HEK293 (cell line): Measurements from ENCODE around the gene RBBP8NL.

Experiments
- CTCF ChIA-PET: fragments of 350-600 bp; formaldehyde crosslinking; extraction: SDS; loops from one replicate; lab custom pipeline; 2021; ENCODE audit warnings: antibody characterized with exemption; lab: Yijun Ruan, JAX
- POLR2A ChIA-PET: fragments of 300-600 bp; formaldehyde crosslinking; extraction: SDS; loops from one replicate; lab custom pipeline; 2020; ENCODE audit warnings: antibody characterized with exemption, inconsistent platforms; lab: Yijun Ruan, JAX
- H3K27ac ChIP-seq: fragments of 200-500 bp; sonication (Bioruptor generic); 2 replicates; pipeline ENCODE4 v1.5.1; 2014; ENCODE audit warnings: low read depth, low read length, control low read depth, inconsistent platforms; ENCODE audit errors: extremely low read depth
- H3K36me3 ChIP-seq, 2 experiments: fragments of 200-500 bp in 1 of 2; sonication (Bioruptor generic) in 1 of 2; 1 replicate in 1 of 2; 2 replicates in 1 of 2; pipeline ENCODE4 v1.5.1; 2014 to 2017; ENCODE audit warnings: inconsistent platforms in 2 of 2, low read length in 2 of 2; ENCODE audit not compliant: control insufficient read depth in 2 of 2, insufficient read depth in 1 of 2
- H3K4me1 ChIP-seq: fragments of 200-500 bp; sonication (Bioruptor generic); 2 replicates; pipeline ENCODE4 v1.5.1; 2014; ENCODE audit warnings: mild to moderate bottlenecking, low read length, inconsistent platforms; ENCODE audit not compliant: control insufficient read depth, insufficient read depth
- H3K4me3 ChIP-seq: 2 replicates; pipeline ENCODE4 v1.5.1; 2011; ENCODE audit warnings: low read depth, mild to moderate bottlenecking, control low read depth, low read length, moderate library complexity
- H3K9me3 ChIP-seq: fragments of 200-500 bp; sonication (Bioruptor generic); 2 replicates; pipeline ENCODE4 v1.5.1; 2014; ENCODE audit warnings: low read depth, low read length, inconsistent platforms; ENCODE audit not compliant: control insufficient read depth, insufficient read depth
- ATF2 ChIP-seq: fragments of 450-650 bp; formaldehyde crosslinking; IDR thresholded peaks from 2 replicates; pipeline ENCODE4 v1.5.1; 2016; ENCODE audit warnings: missing biosample characterization, missing genetic modification characterization, low read depth
- GLI2 ChIP-seq: fragments of 450-650 bp; formaldehyde crosslinking; IDR thresholded peaks from 2 replicates; pipeline ENCODE4; 2017; ENCODE audit warnings: missing biosample characterization, missing genetic modification characterization, low read depth, borderline replicate concordance
- GLI4 ChIP-seq: fragments of 450-650 bp; formaldehyde crosslinking; IDR thresholded peaks from 2 replicates; pipeline ENCODE4 v1.5.1; 2016; ENCODE audit warnings: missing biosample characterization, missing genetic modification characterization
- KLF8 ChIP-seq: fragments of 450-650 bp; formaldehyde crosslinking; IDR thresholded peaks from 2 replicates; pipeline ENCODE4 v1.5.1; 2016; ENCODE audit warnings: missing biosample characterization, missing genetic modification characterization
- PBX3 ChIP-seq: sonication (generic); formaldehyde crosslinking; IDR thresholded peaks from 2 replicates; pipeline ENCODE4 v1.8.1; 2022; ENCODE audit warnings: mild to moderate bottlenecking, moderate library complexity, missing genetic modification reagents
- SALL2 ChIP-seq: fragments of 450-650 bp; formaldehyde crosslinking; IDR thresholded peaks from 2 replicates; pipeline ENCODE4 v1.5.0; 2017; ENCODE audit warnings: missing biosample characterization, mild to moderate bottlenecking, missing genetic modification characterization, borderline replicate concordance
- WT1 ChIP-seq: fragments of 450-650 bp; formaldehyde crosslinking; IDR thresholded peaks from 2 replicates; pipeline ENCODE4 v1.5.1; 2016; ENCODE audit warnings: missing biosample characterization, missing genetic modification characterization
- ZNF18 ChIP-seq: fragments of 450-650 bp; formaldehyde crosslinking; IDR thresholded peaks from 2 replicates; pipeline ENCODE4 v1.5.1; 2016; ENCODE audit warnings: missing biosample characterization, missing genetic modification characterization
- ZNF248 ChIP-seq: fragments of 450-650 bp; formaldehyde crosslinking; IDR thresholded peaks from 2 replicates; pipeline ENCODE4 v1.5.1; 2017; ENCODE audit warnings: missing biosample characterization, missing genetic modification characterization
- ZNF341 ChIP-seq: fragments of 450-650 bp; formaldehyde crosslinking; IDR thresholded peaks from 2 replicates; pipeline ENCODE4; 2016; ENCODE audit warnings: low read depth, missing biosample characterization, missing genetic modification characterization
- ZNF394 ChIP-seq: fragments of 450-650 bp; formaldehyde crosslinking; IDR thresholded peaks from 2 replicates; pipeline ENCODE4 v1.5.1; 2016; ENCODE audit warnings: missing biosample characterization, missing genetic modification characterization, mild to moderate bottlenecking, moderate library complexity, borderline replicate concordance
- ZNF398 ChIP-seq: fragments of 450-650 bp; formaldehyde crosslinking; IDR thresholded peaks from 2 replicates; pipeline ENCODE4 v1.5.1; 2017; ENCODE audit warnings: missing biosample characterization, missing genetic modification characterization
- ZNF549 ChIP-seq: fragments of 450-650 bp; IDR thresholded peaks from 2 replicates; pipeline ENCODE4 v1.5.1; 2018; ENCODE audit warnings: missing biosample characterization, missing genetic modification characterization, mild to moderate bottlenecking, inconsistent platforms, moderate library complexity
- ZNF664 ChIP-seq: fragments of 450-650 bp; formaldehyde crosslinking; IDR thresholded peaks from 2 replicates; pipeline ENCODE4 v1.5.1; 2016; ENCODE audit warnings: missing biosample characterization, missing genetic modification characterization
- ZNF777 ChIP-seq: fragments of 450-650 bp; formaldehyde crosslinking; IDR thresholded peaks from 2 replicates; pipeline ENCODE4 v1.5.1; 2017; ENCODE audit warnings: missing biosample characterization, missing genetic modification characterization, borderline replicate concordance
- TF ChIP-seq, protein P1 (sequence below): fragments of 450-650 bp; formaldehyde crosslinking; IDR thresholded peaks from 2 replicates; pipeline ENCODE4 v1.5.1; 2016; ENCODE audit warnings: missing biosample characterization, missing genetic modification characterization
- TF ChIP-seq, protein P2 (sequence below): fragments of 450-650 bp; formaldehyde crosslinking; IDR thresholded peaks from 2 replicates; pipeline ENCODE4 v1.5.1; 2016; ENCODE audit warnings: missing biosample characterization, missing genetic modification characterization
- TF ChIP-seq, protein P3 (sequence below): fragments of 450-650 bp; formaldehyde crosslinking; IDR thresholded peaks from 2 replicates; pipeline ENCODE4 v1.5.1; 2016; ENCODE audit warnings: missing biosample characterization, missing genetic modification characterization
- TF ChIP-seq, protein P4 (sequence below): fragments of 450-650 bp; formaldehyde crosslinking; IDR thresholded peaks from 2 replicates; pipeline ENCODE4 v1.5.1; 2016; ENCODE audit warnings: missing biosample characterization, missing genetic modification characterization

The RBBP8NL gene

DNA sequence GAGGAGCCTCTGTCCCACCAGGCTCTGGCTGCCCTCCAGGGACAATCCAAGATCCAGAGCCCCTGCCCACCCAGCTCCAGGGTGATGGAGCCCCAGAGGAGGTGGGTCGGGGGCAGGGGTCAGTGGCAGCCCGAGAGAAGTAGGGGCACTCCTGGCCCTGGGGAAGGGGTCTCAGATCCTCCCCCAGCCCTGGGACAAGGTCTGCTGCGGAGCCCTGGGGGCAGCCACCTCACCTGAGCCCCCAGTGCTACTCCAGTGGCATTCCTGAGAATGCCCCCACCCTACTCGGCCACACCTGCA is 57.6 kb downstream of the RBBP8NL start (continued):
- TF ChIP-seq ZNF18 (tag by site-specific recombination) = no peak
- 0 out of 2 replicates have a peak, but pooled peaks have one; percentile 5 for TF ChIP-seq ZNF394 (tag by site-specific recombination)
- TF ChIP-seq ATF2 (tag by site-specific recombination) = no peak
- TF ChIP-seq, protein P1, sequence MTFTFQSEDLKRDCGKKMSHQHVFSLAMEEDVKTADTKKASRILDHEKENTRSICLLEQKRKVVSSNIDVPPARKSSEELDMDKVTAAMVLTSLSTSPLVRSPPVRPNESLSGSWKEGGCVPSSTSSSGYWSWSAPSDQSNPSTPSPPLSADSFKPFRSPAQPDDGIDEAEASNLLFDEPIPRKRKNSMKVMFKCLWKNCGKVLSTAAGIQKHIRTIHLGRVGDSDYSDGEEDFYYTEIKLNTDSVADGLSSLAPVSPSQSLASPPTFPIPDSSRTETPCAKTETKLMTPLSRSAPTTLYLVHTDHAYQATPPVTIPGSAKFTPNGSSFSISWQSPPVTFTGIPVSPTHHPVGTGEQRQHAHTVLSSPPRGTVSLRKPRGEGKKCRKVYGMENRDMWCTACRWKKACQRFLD (tag by site-specific recombination) = no peak

- Histone ChIP-seq H3K4me3 (no peak overlapping the region), H3K36me3 (no peaks in the 10 kb centered on the region), H3K27ac (no peak overlapping the region; the same call in 1 of the 2 replicates), H3K4me1 (peaks cover 34% of the 10 kb centered on the region), H3K9me3 (no peaks in the 10 kb centered on the region)
- ChIA-PET POLR2A (interaction anchor here (0.5 to 3.6 kb wide), 10 partner anchors 13 to 447 kb away, joined by 3 to 14 read pairs (median 4); partner anchors contain the start of gene RPS21), CTCF (interaction anchor here (0.6 to 4.6 kb wide), 5 partner anchors 14 to 68 kb away, joined by 3 to 25 read pairs (median 5); no protein-coding TSS in a partner anchor)
- no peak for TF ChIP-seq ZNF777
- no peak for TF ChIP-seq ZNF664 (tag by site-specific recombination)
- TF ChIP-seq SALL2 = no peak
- TF ChIP-seq, protein P2, sequence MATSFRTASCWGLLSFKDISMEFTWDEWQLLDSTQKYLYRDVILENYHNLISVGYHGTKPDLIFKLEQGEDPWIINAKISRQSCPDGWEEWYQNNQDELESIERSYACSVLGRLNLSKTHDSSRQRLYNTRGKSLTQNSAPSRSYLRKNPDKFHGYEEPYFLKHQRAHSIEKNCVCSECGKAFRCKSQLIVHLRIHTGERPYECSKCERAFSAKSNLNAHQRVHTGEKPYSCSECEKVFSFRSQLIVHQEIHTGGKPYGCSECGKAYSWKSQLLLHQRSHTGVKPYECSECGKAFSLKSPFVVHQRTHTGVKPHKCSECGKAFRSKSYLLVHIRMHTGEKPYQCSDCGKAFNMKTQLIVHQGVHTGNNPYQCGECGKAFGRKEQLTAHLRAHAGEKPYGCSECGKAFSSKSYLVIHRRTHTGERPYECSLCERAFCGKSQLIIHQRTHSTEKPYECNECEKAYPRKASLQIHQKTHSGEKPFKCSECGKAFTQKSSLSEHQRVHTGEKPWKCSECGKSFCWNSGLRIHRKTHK (tag by site-specific recombination) = no peak
- TF ChIP-seq, protein P3, sequence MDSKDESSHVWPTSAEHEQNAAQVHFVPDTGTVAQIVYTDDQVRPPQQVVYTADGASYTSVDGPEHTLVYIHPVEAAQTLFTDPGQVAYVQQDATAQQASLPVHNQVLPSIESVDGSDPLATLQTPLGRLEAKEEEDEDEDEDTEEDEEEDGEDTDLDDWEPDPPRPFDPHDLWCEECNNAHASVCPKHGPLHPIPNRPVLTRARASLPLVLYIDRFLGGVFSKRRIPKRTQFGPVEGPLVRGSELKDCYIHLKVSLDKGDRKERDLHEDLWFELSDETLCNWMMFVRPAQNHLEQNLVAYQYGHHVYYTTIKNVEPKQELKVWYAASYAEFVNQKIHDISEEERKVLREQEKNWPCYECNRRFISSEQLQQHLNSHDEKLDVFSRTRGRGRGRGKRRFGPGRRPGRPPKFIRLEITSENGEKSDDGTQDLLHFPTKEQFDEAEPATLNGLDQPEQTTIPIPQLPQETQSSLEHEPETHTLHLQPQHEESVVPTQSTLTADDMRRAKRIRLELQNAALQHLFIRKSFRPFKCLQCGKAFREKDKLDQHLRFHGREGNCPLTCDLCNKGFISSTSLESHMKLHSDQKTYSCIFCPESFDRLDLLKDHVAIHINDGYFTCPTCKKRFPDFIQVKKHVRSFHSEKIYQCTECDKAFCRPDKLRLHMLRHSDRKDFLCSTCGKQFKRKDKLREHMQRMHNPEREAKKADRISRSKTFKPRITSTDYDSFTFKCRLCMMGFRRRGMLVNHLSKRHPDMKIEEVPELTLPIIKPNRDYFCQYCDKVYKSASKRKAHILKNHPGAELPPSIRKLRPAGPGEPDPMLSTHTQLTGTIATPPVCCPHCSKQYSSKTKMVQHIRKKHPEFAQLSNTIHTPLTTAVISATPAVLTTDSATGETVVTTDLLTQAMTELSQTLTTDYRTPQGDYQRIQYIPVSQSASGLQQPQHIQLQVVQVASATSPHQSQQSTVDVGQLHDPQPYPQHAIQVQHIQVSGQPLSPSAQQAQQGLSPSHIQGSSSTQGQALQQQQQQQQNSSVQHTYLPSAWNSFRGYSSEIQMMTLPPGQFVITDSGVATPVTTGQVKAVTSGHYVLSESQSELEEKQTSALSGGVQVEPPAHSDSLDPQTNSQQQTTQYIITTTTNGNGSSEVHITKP (tag by site-specific recombination) = peak; percentile 82
- TF ChIP-seq GLI2 (tag by site-specific recombination) = no peak
- no peak for TF ChIP-seq ZNF248
- peak; percentile 44; the same call in 1 of the 2 replicates for TF ChIP-seq ZNF341 (tag by site-specific recombination)
- no peak for TF ChIP-seq KLF8 (tag by site-specific recombination)
- no peak for TF ChIP-seq PBX3 (CRISPR knock-in tag)
- no peak for TF ChIP-seq ZNF549 (tag by site-specific recombination)
- peak; percentile 73; the same call in 1 of the 2 replicates for TF ChIP-seq WT1
- TF ChIP-seq, protein P4, sequence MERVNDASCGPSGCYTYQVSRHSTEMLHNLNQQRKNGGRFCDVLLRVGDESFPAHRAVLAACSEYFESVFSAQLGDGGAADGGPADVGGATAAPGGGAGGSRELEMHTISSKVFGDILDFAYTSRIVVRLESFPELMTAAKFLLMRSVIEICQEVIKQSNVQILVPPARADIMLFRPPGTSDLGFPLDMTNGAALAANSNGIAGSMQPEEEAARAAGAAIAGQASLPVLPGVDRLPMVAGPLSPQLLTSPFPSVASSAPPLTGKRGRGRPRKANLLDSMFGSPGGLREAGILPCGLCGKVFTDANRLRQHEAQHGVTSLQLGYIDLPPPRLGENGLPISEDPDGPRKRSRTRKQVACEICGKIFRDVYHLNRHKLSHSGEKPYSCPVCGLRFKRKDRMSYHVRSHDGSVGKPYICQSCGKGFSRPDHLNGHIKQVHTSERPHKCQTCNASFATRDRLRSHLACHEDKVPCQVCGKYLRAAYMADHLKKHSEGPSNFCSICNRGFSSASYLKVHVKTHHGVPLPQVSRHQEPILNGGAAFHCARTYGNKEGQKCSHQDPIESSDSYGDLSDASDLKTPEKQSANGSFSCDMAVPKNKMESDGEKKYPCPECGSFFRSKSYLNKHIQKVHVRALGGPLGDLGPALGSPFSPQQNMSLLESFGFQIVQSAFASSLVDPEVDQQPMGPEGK (tag by site-specific recombination) = peak; percentile 39; the same call in 1 of the 2 replicates
- peak; percentile 65 for TF ChIP-seq ZNF398 (tag by site-specific recombination)
- no peak for TF ChIP-seq GLI4 (tag by site-specific recombination)
Measured at GRCh38 chr20:62368976-62369814, 58.1 kb downstream of the RBBP8NL start.
